Sigmoid colon (tissue), 7 donors: ENCODE measurements around the gene RASGEF1B. TPM values are rescaled to one million over a fixed set of nuclear protein-coding genes. Genes with fewer than 3 reads are reported as not detected.
"Not testable (repeated sequence)": the region's sequence is repeated elsewhere in the genome, so short reads cannot be mapped to it uniquely, and the experiment has no call there.

Experiments
- DNase-seq: peaks from one replicate; pipeline ENCODE4 v3.0.0-alpha.2; 2019
- H3K27ac ChIP-seq, 4 donors: fragments of 200-600 bp; sonication (generic); one replicate each; pipeline ENCODE4 v1.5.1; 2016 to 2019; ENCODE audit warnings: mild to moderate bottlenecking in 1 of 4
- H3K27me3 ChIP-seq, 3 donors: fragments of 200-600 bp; sonication (generic); one replicate each; pipeline ENCODE4 v1.5.1; 2019; ENCODE audit warnings: mild to moderate bottlenecking in 1 of 3
- H3K36me3 ChIP-seq, 4 donors: fragments of 200-600 bp; sonication (generic); one replicate each; pipeline ENCODE4 v1.5.1; 2016 to 2019
- H3K4me1 ChIP-seq, 4 donors: fragments of 200-600 bp; sonication (generic); one replicate each; pipeline ENCODE4 v1.5.1; 2017 to 2019
- H3K4me3 ChIP-seq, 4 donors: fragments of 200-600 bp; sonication (generic); one replicate each; pipeline ENCODE4 v1.5.1; 2017 to 2019; ENCODE audit warnings: mild to moderate bottlenecking in 2 of 4, moderate library complexity in 1 of 4
- H3K9me3 ChIP-seq, 4 donors: fragments of 200-600 bp in 3 of 4; sonication (generic) in 3 of 4; one replicate each; pipeline versions ENCODE4 v1.5.1 to v1.6.1; 2013 to 2019
- CTCF ChIP-seq, 4 experiments: fragments of 450-650 bp in 3 of 4; fragments of 200-600 bp in 1 of 4; IDR thresholded peaks; one replicate each; pipeline ENCODE4 v1.5.1; 2016 to 2019; ENCODE audit warnings: antibody characterized with exemption in 4 of 4, mild to moderate bottlenecking in 3 of 4, moderate library complexity in 2 of 4
- EP300 ChIP-seq, 4 donors: sonication (generic); formaldehyde crosslinking; IDR thresholded peaks; one replicate each; pipeline ENCODE4 v1.6.1; 2017; ENCODE audit warnings: antibody characterized with exemption in 4 of 4
- POLR2A ChIP-seq, 2 donors: fragments of 450-650 bp; IDR thresholded peaks; one replicate each; pipeline ENCODE4 v1.6.1; 2016; ENCODE audit warnings: antibody characterized with exemption in 2 of 2, mild to moderate bottlenecking in 2 of 2, moderate library complexity in 2 of 2
- POLR2AphosphoS5 ChIP-seq, 4 donors: sonication (generic); formaldehyde crosslinking; IDR thresholded peaks; one replicate each; pipeline ENCODE4 v1.6.1; 2017; ENCODE audit warnings: antibody characterized with exemption in 4 of 4
- WGBS, 2 donors: extraction: QIAGEN DNeasy Blood & Tissue Kit; methylation state at CpG; one replicate each; pipeline ENCODE4 v1.1.7; 2013; 5-methylcytosine and 5-hydroxymethylcytosine counted together
- intact Hi-C: fragments of 100-400 bp; cut with DNase I; formaldehyde crosslinking; loops from one replicate; pipeline ENCODE4 v1.15.1; 2023
- polyA plus RNA-seq, 3 donors: library from polyadenylated mRNA; stranded (reverse); fragments of 200-250 nt; gene quantifications; one replicate each; pipeline ENCODE4 v1.2.3, GENCODE V29; 2013
- total RNA-seq, 4 donors: library from RNA; depleted of rRNA; stranded (reverse); fragments of >200 nt; gene quantifications; one replicate each; pipeline ENCODE4 v1.1.0, GENCODE V29; 2016
- donor health status: healthy with polysubstance abuse.
- donor health status: Bipolar disorder and iron deficiency.
- donor health status: healthy.

The RASGEF1B gene
- total and polyA plus RNA-seq, 7 donors = 5.0 to 12.1 (median 10.3) TPM

GRCh38 chr4:81412946-81413495 lies 58.7 kb downstream of the RASGEF1B start:
- intact Hi-C loops = loop anchor here (1.0 kb wide), 1 partner anchor 16 kb away; no protein-coding TSS in a partner anchor
- Histone ChIP-seq H3K27ac (no peak overlapping the region), H3K4me1 (no peaks in the 10 kb centered on the region), H3K27me3 (no peaks in the 10 kb centered on the region), H3K36me3 (no peaks in the 10 kb centered on the region), H3K9me3 (no peaks in the 10 kb centered on the region), H3K4me3 (no peak overlapping the region)
- no peak for TF ChIP-seq CTCF (IDR thresholded peaks at IDR 0.05)
- TF ChIP-seq EP300 (IDR thresholded peaks at IDR 0.05) = no peak
- TF ChIP-seq POLR2A (IDR thresholded peaks at IDR 0.05) = no peak
- no peak for TF ChIP-seq POLR2AphosphoS5 (IDR thresholded peaks at IDR 0.05)
- DNase-seq = no peak
- 89 to 91% methylated on average over 4 of the region's 4 CpGs for WGBS, 2 donors

GRCh38 chr4:81410680-81411079 lies 61.0 kb downstream of the RASGEF1B start:
- no peaks in the 10 kb centered on the region for H3K27me3 ChIP-seq
- H3K9me3 ChIP-seq = no peaks in the 10 kb centered on the region
- intact Hi-C loops = no loop called here
- WGBS, 2 donors = 73 to 81% methylated on average over 2 of the region's 2 CpGs
- H3K36me3 ChIP-seq = no peaks in the 10 kb centered on the region
- no peak for DNase-seq
- no peak overlapping the region for H3K27ac ChIP-seq
- TF ChIP-seq EP300 (IDR thresholded peaks at IDR 0.05) (no peak), CTCF (IDR thresholded peaks at IDR 0.05) (no peak)
- no peak overlapping the region for H3K4me3 ChIP-seq
- H3K4me1 ChIP-seq = peaks cover 0 to under 1% (median under 1%) of the 10 kb centered on the region in 4 donors

GRCh38 chr4:81409836-81410235 lies 61.9 kb downstream of the RASGEF1B start:
- no peaks in the 10 kb centered on the region for H3K36me3 ChIP-seq

GRCh38 chr4:81408341-81408740 lies 63.4 kb downstream of the RASGEF1B start:
- Histone ChIP-seq H3K9me3 (no peaks in the 10 kb centered on the region), H3K27ac (no peak overlapping the region), H3K36me3 (no peaks in the 10 kb centered on the region), H3K4me3 (no peak overlapping the region), H3K27me3 (no peaks in the 10 kb centered on the region), H3K4me1 (peaks cover 0 to 3% (median 1%) of the 10 kb centered on the region in 4 donors)
- intact Hi-C loops = loop anchor here (5.0 kb wide), 1 partner anchor 859 kb away; no protein-coding TSS in a partner anchor
- no peak for DNase-seq
- no peak for TF ChIP-seq CTCF (IDR thresholded peaks at IDR 0.05)
- TF ChIP-seq EP300 (IDR thresholded peaks at IDR 0.05) = no peak
- TF ChIP-seq POLR2AphosphoS5 (IDR thresholded peaks at IDR 0.05) = no peak
- no peak for TF ChIP-seq POLR2A (IDR thresholded peaks at IDR 0.05)
- 85% methylated on average over 7 of the region's 7 CpGs for WGBS, 2 donors

More at GRCh38 chr4:81409836-81410235, 61.9 kb downstream of the RASGEF1B start:
- Histone ChIP-seq H3K4me1 (peaks cover 0 to 3% (median 1%) of the 10 kb centered on the region in 4 donors), H3K27ac (no peak overlapping the region), H3K4me3 (no peak overlapping the region), H3K9me3 (no peaks in the 10 kb centered on the region), H3K27me3 (no peaks in the 10 kb centered on the region)
- intact Hi-C loops = loop anchor here (5.0 kb wide), 1 partner anchor 857 kb away; no protein-coding TSS in a partner anchor
- TF ChIP-seq POLR2AphosphoS5 (IDR thresholded peaks at IDR 0.05) (no peak), EP300 (IDR thresholded peaks at IDR 0.05) (no peak), CTCF (IDR thresholded peaks at IDR 0.05) (no peak), POLR2A (IDR thresholded peaks at IDR 0.05) (no peak)
- DNase-seq = no peak
- 89 to 90% methylated on average over 4 of the region's 4 CpGs for WGBS, 2 donors

- Histone ChIP-seq H3K27ac (no peak overlapping the region), H3K4me1 (peaks cover 0 to 3% (median 1%) of the 10 kb centered on the region in 4 donors), H3K27me3 (no peaks in the 10 kb centered on the region), H3K9me3 (no peaks in the 10 kb centered on the region), H3K36me3 (no peaks in the 10 kb centered on the region), H3K4me3 (no peak overlapping the region)
- TF ChIP-seq POLR2A (IDR thresholded peaks at IDR 0.05) (no peak), EP300 (IDR thresholded peaks at IDR 0.05) (no peak), CTCF (IDR thresholded peaks at IDR 0.05) (no peak), POLR2AphosphoS5 (IDR thresholded peaks at IDR 0.05) (no peak)
- WGBS, 2 donors = 85 to 87% methylated on average over 4 of the region's 4 CpGs
- intact Hi-C loops = loop anchor here (2.0 to 5.0 kb wide), 2 partner anchors 437 to 860 kb away; no protein-coding TSS in a partner anchor
- no peak for DNase-seq
Observed at GRCh38 chr4:81407726-81408125, 64.0 kb downstream of the RASGEF1B start.

GRCh38 chr4:81406481-81406880 lies 65.2 kb downstream of the RASGEF1B start:
- not testable (repeated sequence) for H3K4me3 ChIP-seq, H3K27me3 ChIP-seq, H3K27ac ChIP-seq, H3K36me3 ChIP-seq, H3K4me1 ChIP-seq, H3K9me3 ChIP-seq, DNase-seq
- intact Hi-C loops = loop anchor here (2.0 to 5.0 kb wide), 2 partner anchors 438 to 861 kb away; no protein-coding TSS in a partner anchor
- 71 to 86% methylated on average over 13 of the region's 13 CpGs for WGBS, 2 donors
